Fibroblast of lung (primary cell): ENCODE results near the gene ABCB11. TPM values are rescaled to one million over a fixed set of nuclear protein-coding genes. Genes with fewer than 3 reads are reported as not detected.

Experiments
- DNase-seq, 2 donors: peaks; one replicate each; pipeline versions ENCODE4 v3.0.0 to v3.0.0-alpha.2; 2010; ENCODE audit warnings: low read depth in 2 of 2
- H2AFZ ChIP-seq: 2 replicates; pipeline ENCODE4 v1.5.1; 2012; ENCODE audit warnings: low read length, control low read depth, inconsistent platforms
- H3K27ac ChIP-seq: 2 replicates; pipeline ENCODE4 v1.5.1; 2011; ENCODE audit warnings: low read length, control low read depth; ENCODE audit not compliant: insufficient read depth
- H3K27me3 ChIP-seq: 2 replicates; pipeline ENCODE4 v1.5.1; 2011; ENCODE audit warnings: mild to moderate bottlenecking, low read length; ENCODE audit not compliant: control insufficient read depth, insufficient read depth
- H3K36me3 ChIP-seq: 2 replicates; pipeline ENCODE4 v1.5.1; 2011; ENCODE audit warnings: low read length; ENCODE audit not compliant: control insufficient read depth, insufficient read depth
- H3K4me1 ChIP-seq: 2 replicates; pipeline ENCODE4 v1.5.1; 2011; ENCODE audit warnings: low read length; ENCODE audit not compliant: control insufficient read depth, insufficient read depth; ENCODE audit errors: extremely low read depth
- H3K4me2 ChIP-seq: 2 replicates; pipeline ENCODE4 v1.5.1; 2011; ENCODE audit warnings: low read length, control low read depth; ENCODE audit not compliant: insufficient read depth; ENCODE audit errors: extremely low read depth
- H3K4me3 ChIP-seq, 4 experiments: fragments of 200-600 bp in 1 of 4; sonication (generic) in 1 of 4; replicated peaks in 1 of 4; 2 replicates each; pipeline ENCODE4 v1.5.1; 2011 to 2016; ENCODE audit warnings: low read length in 4 of 4, low read depth in 3 of 4, mild to moderate bottlenecking in 3 of 4, control low read depth in 2 of 4, inconsistent platforms in 1 of 4, mixed read lengths in 1 of 4; ENCODE audit not compliant: insufficient read depth in 1 of 4; ENCODE audit errors: control extremely low read depth in 1 of 4
- H3K79me2 ChIP-seq: 2 replicates; pipeline ENCODE4 v1.5.1; 2012; ENCODE audit warnings: mild to moderate bottlenecking, low read length, inconsistent platforms; ENCODE audit not compliant: control insufficient read depth, insufficient read depth
- H3K9ac ChIP-seq: 2 replicates; pipeline ENCODE4 v1.5.1; 2011; ENCODE audit warnings: mild to moderate bottlenecking, low read length, control low read depth; ENCODE audit not compliant: insufficient read depth
- H3K9me3 ChIP-seq: 2 replicates; pipeline ENCODE4 v1.5.1; 2012; ENCODE audit warnings: low read depth, low read length; ENCODE audit not compliant: control insufficient read depth, insufficient read depth
- H4K20me1 ChIP-seq: 2 replicates; pipeline ENCODE4 v1.5.1; 2011; ENCODE audit warnings: low read length; ENCODE audit not compliant: control insufficient read depth, insufficient read depth; ENCODE audit errors: extremely low read depth
- CTCF ChIP-seq, 2 donors: IDR thresholded peaks in 1 of 2; conservative IDR thresholded peaks in 1 of 2; 1 replicate in 1 of 2; 2 replicates in 1 of 2; pipeline ENCODE4 v1.5.1; 2011 to 2012; ENCODE audit warnings: low read length in 2 of 2, control low read depth in 1 of 2, inconsistent platforms in 1 of 2, low read depth in 1 of 2, mild to moderate bottlenecking in 1 of 2
- EZH2 ChIP-seq: IDR thresholded peaks from 2 replicates; pipeline ENCODE4 v1.5.1; 2012; ENCODE audit warnings: low read length, control low read depth, mild to moderate bottlenecking; ENCODE audit errors: missing control alignments
- polyA plus RNA-seq, 2 donors: library from polyadenylated mRNA; depleted of rRNA in 1 of 2; stranded (reverse) in 1 of 2; unstranded in 1 of 2; fragments of >200 nt; gene quantifications; 2 replicates each; pipeline ENCODE4 v1.2.1, GENCODE V29; 2011 to 2012; ENCODE audit warnings: missing spikeins in 1 of 2
- total RNA-seq: library from RNA; depleted of rRNA; stranded (reverse); fragments of >200 nt; gene quantifications from 2 replicates; pipeline ENCODE4 v1.2.1, GENCODE V29; 2014

Gene ABCB11
- total and polyA plus RNA-seq, 2 donors (not counting 1 experiment from before 2014, with no cell fraction given) = not detected

DNA sequence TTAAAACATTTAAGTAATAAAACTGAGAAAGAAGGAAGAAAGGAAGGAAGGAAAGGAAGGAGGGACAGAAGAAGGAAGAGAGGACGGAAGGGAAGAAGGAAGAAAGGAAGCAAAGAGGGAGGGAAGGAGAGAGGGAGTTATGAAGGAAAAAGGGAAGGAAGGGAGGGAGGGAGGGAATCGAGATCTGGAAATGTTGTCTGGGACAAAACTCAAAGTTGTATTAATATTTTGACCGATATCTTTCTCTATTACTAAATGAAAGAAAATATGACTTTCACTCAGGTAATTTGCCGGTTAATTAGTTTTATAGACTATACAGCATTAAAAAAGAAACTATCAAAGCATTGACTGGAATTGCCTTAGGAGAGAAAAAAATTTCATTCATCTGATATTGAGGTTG lies 85.6 kb downstream of the ABCB11 start:
- no peak overlapping the region for H3K4me2 ChIP-seq
- H3K4me3 ChIP-seq = no peak overlapping the region
- no peaks in the 10 kb centered on the region for H3K9me3 ChIP-seq
- no peaks in the 10 kb centered on the region for H3K79me2 ChIP-seq
- TF ChIP-seq CTCF (conservative IDR thresholded peaks at IDR 0.05 in 1 of 2, IDR thresholded peaks at IDR 0.05 in 1 of 2; ENCODE audit: low read depth in 1 of 2, low read length in 2 of 2) (no peak), EZH2 (no peak)
- DNase-seq = no peak
- no peaks in the 10 kb centered on the region for H3K4me1 ChIP-seq
- H3K9ac ChIP-seq = no peak overlapping the region
- no peak overlapping the region for H2AFZ ChIP-seq
- no peak overlapping the region for H3K27ac ChIP-seq
- H4K20me1 ChIP-seq = no peaks in the 10 kb centered on the region
- H3K27me3 ChIP-seq = no peaks in the 10 kb centered on the region
- no peaks in the 10 kb centered on the region for H3K36me3 ChIP-seq

DNA sequence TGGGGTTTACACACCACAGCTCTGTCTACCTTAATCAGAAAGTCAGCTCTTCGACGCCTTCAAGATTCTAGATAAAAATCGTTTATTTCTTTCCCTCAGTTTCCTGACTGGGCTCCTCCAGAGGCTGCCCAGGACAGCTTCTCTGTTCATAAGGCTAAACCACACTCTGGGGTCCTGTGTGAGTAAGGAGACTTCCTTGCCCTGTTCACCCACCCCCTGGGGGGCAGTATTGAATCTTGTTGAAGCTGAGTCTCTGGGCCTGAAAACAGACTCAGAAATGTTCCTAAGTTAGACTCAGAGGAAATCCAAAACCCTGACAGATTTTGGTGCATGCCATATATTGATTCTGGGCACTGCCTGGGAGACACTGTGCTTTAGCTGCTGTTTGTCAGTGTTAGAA lies 87.1 kb downstream of the ABCB11 start:
- no peak for TF ChIP-seq CTCF (conservative IDR thresholded peaks at IDR 0.05 in 1 of 2, IDR thresholded peaks at IDR 0.05 in 1 of 2; ENCODE audit: low read depth in 1 of 2, low read length in 2 of 2)
- no peak overlapping the region for H3K4me2 ChIP-seq
- no peak for DNase-seq

GRCh38 chr2:168941297-168941696 lies 89.8 kb downstream of the ABCB11 start:
- Histone ChIP-seq H4K20me1 (no peaks in the 10 kb centered on the region), H3K27ac (no peak overlapping the region), H3K4me2 (no peak overlapping the region), H3K9ac (no peak overlapping the region), H3K27me3 (no peaks in the 10 kb centered on the region), H3K4me3 (no peak overlapping the region), H3K9me3 (no peaks in the 10 kb centered on the region), H3K36me3 (no peaks in the 10 kb centered on the region), H2AFZ (no peak overlapping the region), H3K4me1 (no peaks in the 10 kb centered on the region), H3K79me2 (no peaks in the 10 kb centered on the region)
- TF ChIP-seq CTCF (conservative IDR thresholded peaks at IDR 0.05 in 1 of 2, IDR thresholded peaks at IDR 0.05 in 1 of 2; ENCODE audit: low read depth in 1 of 2, low read length in 2 of 2) = no peak
- no peak for TF ChIP-seq EZH2
- no peak for DNase-seq

More for the DNA sequence above, 87.1 kb downstream of the ABCB11 start:
- Histone ChIP-seq H3K36me3 (no peaks in the 10 kb centered on the region), H4K20me1 (no peaks in the 10 kb centered on the region), H3K4me1 (no peaks in the 10 kb centered on the region), H3K27me3 (no peaks in the 10 kb centered on the region), H3K9ac (no peak overlapping the region), H3K4me3 (no peak overlapping the region), H2AFZ (no peak overlapping the region), H3K9me3 (no peaks in the 10 kb centered on the region), H3K79me2 (no peaks in the 10 kb centered on the region), H3K27ac (no peak overlapping the region)
